Activated B cell treated with CpG ODN at 0.5 μM for 24 hours (primary cell): ENCODE results near the gene NLRP11. TPM values are rescaled to one million over a fixed set of nuclear protein-coding genes. Genes with fewer than 3 reads are reported as not detected.

Source experiments
- ATAC-seq: fragments of 200-7000 bp; cut with Tn5 transposase; one replicate; pipeline ENCODE4 v1.10.0; 2021; ENCODE audit warnings: low read depth, mild to moderate bottlenecking, moderate library complexity
- CTCF ChIA-PET: fragments of 350-600 bp; sonication (Branson Sonifier 250); formaldehyde crosslinking; loops from one replicate; lab custom pipeline; 2021; ENCODE audit warnings: antibody characterized with exemption; lab: Charles Lee
- POLR2A ChIA-PET: fragments of 350-600 bp; sonication (Branson Sonifier 250); formaldehyde crosslinking; loops from one replicate; lab custom pipeline; 2021; ENCODE audit warnings: antibody characterized with exemption; lab: Charles Lee
- DNase-seq: peaks from one replicate; pipeline ENCODE4 v3.0.0; 2022
- H3K27ac Mint-ChIP-seq: one replicate; pipeline ENCODE4 v1.8.0; 2020; ENCODE audit warnings: mixed read lengths
- H3K27me3 Mint-ChIP-seq: one replicate; pipeline ENCODE4 v1.8.0; 2021; ENCODE audit warnings: mixed read lengths
- H3K36me3 Mint-ChIP-seq: one replicate; pipeline ENCODE4 v1.8.0; 2021; ENCODE audit warnings: low read depth, mixed read lengths
- H3K4me1 Mint-ChIP-seq: one replicate; pipeline ENCODE4 v1.8.0; 2021; ENCODE audit warnings: mixed read lengths
- H3K4me3 Mint-ChIP-seq: one replicate; pipeline ENCODE4 v1.8.0; 2020; ENCODE audit warnings: mild to moderate bottlenecking, mixed read lengths
- H3K9me3 Mint-ChIP-seq: one replicate; pipeline ENCODE4 v1.8.0; 2020; ENCODE audit warnings: mixed read lengths
- intact Hi-C: fragments of 100-400 bp; cut with micrococcal nuclease; formaldehyde crosslinking; loops from one replicate; pipeline ENCODE4 v1.15.1; 2024
- total RNA-seq: library from RNA; stranded (reverse); gene quantifications from 2 replicates; pipeline ENCODE4 v1.2.3, GENCODE V29; 2022
- TF ChIP-seq, protein P1 (sequence below): fragments of 200-600 bp; IDR thresholded peaks from one replicate; pipeline ENCODE4 v1.8.0; 2022; ENCODE audit warnings: antibody characterized with exemption, mild to moderate bottlenecking

Gene NLRP11
- 0.16 and 0.17 TPM in 2 replicates for total RNA-seq

DNA sequence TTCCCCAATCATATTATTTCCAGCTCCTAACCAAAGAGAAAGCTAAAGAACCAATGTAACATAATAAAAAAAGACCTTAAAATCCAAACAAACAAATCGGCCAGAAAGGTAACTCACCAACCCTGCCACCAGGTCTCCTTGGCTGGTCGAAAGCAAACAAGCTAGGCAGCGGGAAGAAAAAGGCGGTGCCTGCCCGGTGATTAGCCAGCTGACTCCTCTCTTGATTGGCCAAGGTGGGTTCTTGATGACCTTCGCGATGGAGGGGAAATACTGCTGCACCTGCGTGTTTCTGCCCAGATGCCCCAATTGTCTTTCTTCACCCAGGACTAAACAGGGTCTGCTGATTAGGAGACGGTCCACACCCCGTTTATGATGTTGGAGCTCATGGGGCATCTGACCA lies at the start of gene NLRP11:
Gene NLRP11, minus strand, starts transcription at position 154 of the 400 bp plus-strand sequence. CDS start 13,825 bp downstream, outside the sequence.
- no peak for ATAC-seq
- Mint-ChIP-seq H3K36me3 (no peaks in the 10 kb centered on the region), H3K4me1 (no peaks in the 10 kb centered on the region), H3K4me3 (no peak within 1 kb of the TSS), H3K27ac (no peak within 1 kb of the TSS), H3K9me3 (no peaks in the 10 kb centered on the region), H3K27me3 (peaks cover 3% of the 10 kb centered on the region)
- CTCF ChIA-PET: no interaction called here
- intact Hi-C loops: no loop called here
- TF ChIP-seq, protein P1, sequence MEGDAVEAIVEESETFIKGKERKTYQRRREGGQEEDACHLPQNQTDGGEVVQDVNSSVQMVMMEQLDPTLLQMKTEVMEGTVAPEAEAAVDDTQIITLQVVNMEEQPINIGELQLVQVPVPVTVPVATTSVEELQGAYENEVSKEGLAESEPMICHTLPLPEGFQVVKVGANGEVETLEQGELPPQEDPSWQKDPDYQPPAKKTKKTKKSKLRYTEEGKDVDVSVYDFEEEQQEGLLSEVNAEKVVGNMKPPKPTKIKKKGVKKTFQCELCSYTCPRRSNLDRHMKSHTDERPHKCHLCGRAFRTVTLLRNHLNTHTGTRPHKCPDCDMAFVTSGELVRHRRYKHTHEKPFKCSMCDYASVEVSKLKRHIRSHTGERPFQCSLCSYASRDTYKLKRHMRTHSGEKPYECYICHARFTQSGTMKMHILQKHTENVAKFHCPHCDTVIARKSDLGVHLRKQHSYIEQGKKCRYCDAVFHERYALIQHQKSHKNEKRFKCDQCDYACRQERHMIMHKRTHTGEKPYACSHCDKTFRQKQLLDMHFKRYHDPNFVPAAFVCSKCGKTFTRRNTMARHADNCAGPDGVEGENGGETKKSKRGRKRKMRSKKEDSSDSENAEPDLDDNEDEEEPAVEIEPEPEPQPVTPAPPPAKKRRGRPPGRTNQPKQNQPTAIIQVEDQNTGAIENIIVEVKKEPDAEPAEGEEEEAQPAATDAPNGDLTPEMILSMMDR: no peak
- no peak for DNase-seq
- POLR2A ChIA-PET: no interaction called here

DNA sequence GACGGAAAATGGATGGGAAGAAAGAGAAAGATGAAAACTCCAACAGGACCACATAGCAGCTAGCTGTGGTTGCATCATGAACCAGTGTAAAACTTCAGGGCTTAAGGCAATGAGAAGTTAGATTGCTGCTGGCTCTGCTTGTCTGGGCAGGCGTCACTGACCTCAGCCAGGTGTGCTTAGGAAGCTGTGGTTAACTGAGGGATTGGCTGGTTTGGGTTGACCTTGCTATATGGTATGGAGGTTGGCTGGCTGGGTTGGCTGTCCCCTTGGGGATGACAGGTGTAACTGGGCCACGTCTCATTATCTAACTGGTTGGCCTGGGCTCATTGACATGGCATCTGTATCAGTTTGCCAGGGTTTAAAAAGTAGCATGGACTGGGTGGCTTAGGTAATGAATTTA lies 45.4 kb upstream of the NLRP11 start:
- CTCF ChIA-PET: no interaction called here
- no peaks in the 10 kb centered on the region for H3K27me3 Mint-ChIP-seq
- POLR2A ChIA-PET: no interaction called here

DNA sequence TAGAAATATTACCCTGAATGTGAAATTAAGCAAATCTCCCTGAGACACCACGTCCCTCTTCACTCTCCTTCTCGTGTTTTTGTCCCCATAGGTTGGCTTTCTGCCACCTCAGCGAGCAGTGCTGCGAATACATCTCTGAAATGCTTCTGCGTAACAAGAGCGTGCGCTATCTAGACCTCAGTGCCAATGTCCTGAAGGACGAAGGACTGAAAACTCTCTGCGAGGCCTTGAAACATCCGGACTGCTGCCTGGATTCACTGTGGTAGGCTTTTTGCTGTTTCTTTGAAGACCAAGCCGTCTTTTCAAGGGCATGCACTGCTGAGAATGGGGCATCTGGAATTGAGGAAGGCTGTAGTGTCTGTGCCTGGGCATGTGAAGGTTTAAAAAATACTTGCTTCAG lies 38.9 kb upstream of the NLRP11 start:
- H3K27ac Mint-ChIP-seq: no peak overlapping the region
- H3K4me3 Mint-ChIP-seq: no peak overlapping the region
- intact Hi-C loops: no loop called here
- no peak for DNase-seq
- peaks cover 3% of the 10 kb centered on the region for H3K27me3 Mint-ChIP-seq
- H3K4me1 Mint-ChIP-seq: no peaks in the 10 kb centered on the region
- POLR2A ChIA-PET: no interaction called here
- no peak for ATAC-seq
- H3K36me3 Mint-ChIP-seq: no peaks in the 10 kb centered on the region
- TF ChIP-seq, protein P1: no peak
- CTCF ChIA-PET: no interaction called here
- H3K9me3 Mint-ChIP-seq: peaks cover 4% of the 10 kb centered on the region

More for the DNA sequence above, 45.4 kb upstream of the NLRP11 start:
- Mint-ChIP-seq H3K4me3 (no peak overlapping the region), H3K9me3 (peaks cover 13% of the 10 kb centered on the region), H3K27ac (no peak overlapping the region), H3K4me1 (no peaks in the 10 kb centered on the region), H3K36me3 (no peaks in the 10 kb centered on the region)
- intact Hi-C loops: no loop called here
- ATAC-seq (no peak), DNase-seq (no peak)
- TF ChIP-seq, protein P1: no peak

DNA sequence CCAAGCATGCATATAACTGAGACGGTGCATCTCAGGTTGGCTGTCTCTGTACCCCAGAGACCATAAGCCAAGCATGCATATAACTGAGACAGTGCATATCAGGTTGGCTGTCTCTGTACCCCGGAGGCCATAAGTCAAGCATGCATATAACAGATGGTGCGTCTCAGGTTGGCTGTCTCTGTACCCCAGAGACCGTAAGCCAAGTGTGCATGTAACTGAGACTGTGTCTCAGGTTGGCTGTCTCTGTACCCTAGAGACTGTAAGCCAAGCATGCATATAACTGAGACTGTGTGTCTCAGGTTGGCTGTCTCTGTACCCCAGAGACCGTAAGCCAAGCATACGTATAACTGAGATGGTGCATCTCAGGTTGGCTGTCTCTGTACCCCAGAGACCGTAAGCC lies 35.3 kb upstream of the NLRP11 start:
- DNase-seq: no peak
- intact Hi-C loops: no loop called here
- ChIA-PET POLR2A (no interaction called here), CTCF (no interaction called here)
- Mint-ChIP-seq H3K4me1 (no peaks in the 10 kb centered on the region), H3K36me3 (no peaks in the 10 kb centered on the region), H3K27me3 (peaks cover 3% of the 10 kb centered on the region), H3K9me3 (peaks cover 7% of the 10 kb centered on the region), H3K27ac (no peak overlapping the region), H3K4me3 (no peak overlapping the region)
- TF ChIP-seq, protein P1: no peak
- ATAC-seq: no peak

DNA sequence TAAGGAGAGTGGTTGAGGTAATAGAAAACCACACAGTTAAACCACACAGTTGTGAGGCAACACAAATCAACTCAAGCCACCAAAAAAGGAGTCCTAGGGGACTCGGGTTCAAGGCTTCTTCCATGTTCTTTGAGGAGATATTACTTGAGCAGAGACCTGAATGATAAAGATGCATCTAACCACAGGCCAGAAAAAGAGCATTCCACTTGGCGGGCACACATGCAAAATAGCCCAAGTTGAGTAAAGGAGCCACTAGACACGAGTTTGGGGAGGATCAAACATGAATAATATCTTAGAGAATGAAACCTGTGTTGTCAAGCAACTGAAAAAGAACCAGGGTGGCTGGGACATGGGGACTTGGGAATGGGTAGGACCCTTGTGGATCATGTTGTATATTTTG lies 34.7 kb upstream of the NLRP11 start:
- peaks cover 3% of the 10 kb centered on the region for H3K27me3 Mint-ChIP-seq
- no peaks in the 10 kb centered on the region for H3K4me1 Mint-ChIP-seq
- intact Hi-C loops: no loop called here
- ATAC-seq: no peak
- no peak overlapping the region for H3K4me3 Mint-ChIP-seq
- TF ChIP-seq, protein P1: no peak
- H3K9me3 Mint-ChIP-seq: peaks cover 7% of the 10 kb centered on the region
- CTCF ChIA-PET: no interaction called here
- DNase-seq: no peak
- no peak overlapping the region for H3K27ac Mint-ChIP-seq
- POLR2A ChIA-PET: no interaction called here
- H3K36me3 Mint-ChIP-seq: no peaks in the 10 kb centered on the region
